Stimulated activated naive CD4-positive, alpha-beta T cell (primary cell): Measurements from ENCODE around the gene HNF1A.
A peak's percentile ranks its signal among the peaks of the same experiment; 100 is the strongest.

Experiments used
- DNase-seq, 6 experiments: peaks; one replicate each; lab custom pipeline; 2025; lab: John Stamatoyannopoulos, UW

HNF1A gene

DNA sequence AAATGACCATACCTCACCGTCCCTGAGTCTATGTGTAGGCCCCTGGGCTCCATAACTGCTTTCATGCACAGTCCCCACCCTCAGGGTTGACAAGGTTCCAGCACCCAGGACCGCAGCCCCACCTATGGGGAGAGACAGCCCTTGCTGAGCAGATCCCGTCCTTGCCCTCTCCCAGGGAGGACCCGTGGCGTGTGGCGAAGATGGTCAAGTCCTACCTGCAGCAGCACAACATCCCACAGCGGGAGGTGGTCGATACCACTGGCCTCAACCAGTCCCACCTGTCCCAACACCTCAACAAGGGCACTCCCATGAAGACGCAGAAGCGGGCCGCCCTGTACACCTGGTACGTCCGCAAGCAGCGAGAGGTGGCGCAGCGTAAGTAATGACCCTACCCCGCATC lies 10.3 kb downstream of the HNF1A start:
- no peak for DNase-seq

DNA sequence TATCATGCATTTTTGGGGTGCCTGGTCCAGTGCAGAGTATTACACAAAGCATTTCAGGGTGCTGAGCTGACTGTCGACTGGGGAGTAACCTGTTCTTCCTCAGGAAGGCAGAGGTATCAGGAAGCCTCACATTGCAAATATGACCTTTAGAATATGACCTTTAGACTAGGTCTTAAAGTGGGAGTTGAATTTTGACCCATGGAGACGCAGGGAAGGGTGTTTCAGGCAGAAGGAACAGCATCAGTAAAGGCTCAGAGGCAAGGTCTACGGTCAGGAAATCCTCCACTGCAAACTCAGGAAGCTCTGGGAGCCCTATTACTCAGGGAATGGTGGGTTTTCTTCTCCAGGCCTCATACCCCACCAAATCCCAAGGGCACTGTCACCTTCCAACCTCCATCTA lies 11.3 kb downstream of the HNF1A start:
- no peak for DNase-seq

DNA sequence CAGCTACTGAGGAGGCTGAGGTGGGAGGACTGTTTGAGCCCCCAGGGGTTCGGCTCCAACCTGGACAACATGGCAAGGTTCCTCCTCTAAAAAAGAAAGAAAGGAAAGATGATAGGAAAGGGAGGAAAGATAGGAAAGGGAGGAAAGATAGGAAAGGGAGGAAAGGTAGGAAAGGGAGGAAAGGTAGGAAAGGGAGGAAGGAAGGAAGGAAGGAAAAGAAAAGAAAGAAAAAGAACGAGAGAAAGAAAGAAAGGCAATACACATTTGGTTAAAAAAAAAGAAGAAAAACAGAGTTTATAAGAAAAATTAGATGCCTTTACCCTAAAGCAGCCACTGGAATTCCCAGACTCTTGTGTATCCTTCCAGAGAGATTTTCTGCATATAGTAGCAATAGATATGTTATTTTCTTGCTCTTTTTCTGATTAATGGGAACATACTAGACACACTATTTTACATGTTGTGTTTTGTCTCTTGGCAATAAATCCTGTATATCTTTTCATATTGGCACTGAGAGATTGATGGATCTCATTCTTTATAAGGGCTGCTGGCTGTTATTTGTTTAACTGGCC lies 12.2 kb downstream of the HNF1A start:
- DNase-seq: no peak

DNA sequence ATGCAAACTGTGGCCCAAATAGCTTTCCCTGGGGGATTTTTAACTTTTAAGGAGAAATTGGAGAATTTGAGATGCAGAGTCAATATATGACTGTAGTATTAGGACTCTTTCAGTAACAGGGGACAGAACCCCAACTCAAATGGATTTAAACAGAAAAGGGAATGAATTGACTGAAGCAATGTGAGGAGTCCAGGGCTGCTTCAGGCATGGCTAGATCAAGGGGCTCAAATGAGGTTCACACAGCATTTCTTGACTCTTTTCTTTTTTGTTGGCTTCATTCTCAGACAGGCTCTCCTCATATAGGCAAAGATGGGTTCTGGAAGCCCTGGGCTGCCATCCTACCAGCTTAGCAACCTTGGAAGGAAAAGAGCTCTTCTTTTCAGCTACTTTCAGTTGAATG lies 13.6 kb downstream of the HNF1A start:
- DNase-seq: no peak

DNA sequence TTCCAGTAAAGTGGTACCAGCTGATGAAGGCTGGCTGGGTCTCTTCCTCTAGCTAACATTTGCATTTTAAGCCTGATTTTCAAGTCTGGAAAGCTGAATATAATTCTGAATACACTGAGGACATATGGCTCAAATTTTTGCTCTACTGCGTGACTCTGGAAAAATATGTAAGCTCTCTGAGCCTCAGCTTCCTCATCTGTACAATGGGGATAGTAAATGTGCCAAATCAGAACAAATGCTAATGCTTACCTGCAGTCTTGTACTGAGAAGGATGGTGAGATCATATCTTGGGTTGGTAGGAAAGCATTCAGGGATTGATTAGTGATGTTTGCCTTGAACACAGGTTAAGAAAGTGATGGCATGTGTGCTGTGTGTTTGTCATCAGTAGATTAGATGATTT lies 14.6 kb downstream of the HNF1A start:
- DNase-seq: no peak

DNA sequence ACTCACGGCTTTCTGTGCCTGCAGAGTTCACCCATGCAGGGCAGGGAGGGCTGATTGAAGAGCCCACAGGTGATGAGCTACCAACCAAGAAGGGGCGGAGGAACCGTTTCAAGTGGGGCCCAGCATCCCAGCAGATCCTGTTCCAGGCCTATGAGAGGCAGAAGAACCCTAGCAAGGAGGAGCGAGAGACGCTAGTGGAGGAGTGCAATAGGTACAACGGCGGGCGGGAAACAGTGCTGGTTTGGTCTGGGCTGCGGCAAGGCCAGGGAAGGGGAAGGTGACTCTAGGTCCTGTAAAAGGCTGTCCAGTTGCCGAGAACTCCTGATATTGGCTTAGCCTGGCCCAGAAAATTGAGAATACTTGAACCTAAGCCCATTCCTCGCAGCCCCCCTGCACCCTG lies 15.2 kb downstream of the HNF1A start:
- DNase-seq: no peak

DNA sequence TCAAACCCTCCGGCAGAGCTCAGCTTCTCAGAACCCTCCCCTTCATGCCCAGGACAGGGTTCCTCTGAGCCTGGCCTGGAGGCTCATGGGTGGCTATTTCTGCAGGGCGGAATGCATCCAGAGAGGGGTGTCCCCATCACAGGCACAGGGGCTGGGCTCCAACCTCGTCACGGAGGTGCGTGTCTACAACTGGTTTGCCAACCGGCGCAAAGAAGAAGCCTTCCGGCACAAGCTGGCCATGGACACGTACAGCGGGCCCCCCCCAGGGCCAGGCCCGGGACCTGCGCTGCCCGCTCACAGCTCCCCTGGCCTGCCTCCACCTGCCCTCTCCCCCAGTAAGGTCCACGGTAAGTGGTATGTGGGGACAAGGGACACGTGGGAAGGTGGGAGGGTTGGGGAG lies 15.7 kb downstream of the HNF1A start:
- DNase-seq: no peak

DNA sequence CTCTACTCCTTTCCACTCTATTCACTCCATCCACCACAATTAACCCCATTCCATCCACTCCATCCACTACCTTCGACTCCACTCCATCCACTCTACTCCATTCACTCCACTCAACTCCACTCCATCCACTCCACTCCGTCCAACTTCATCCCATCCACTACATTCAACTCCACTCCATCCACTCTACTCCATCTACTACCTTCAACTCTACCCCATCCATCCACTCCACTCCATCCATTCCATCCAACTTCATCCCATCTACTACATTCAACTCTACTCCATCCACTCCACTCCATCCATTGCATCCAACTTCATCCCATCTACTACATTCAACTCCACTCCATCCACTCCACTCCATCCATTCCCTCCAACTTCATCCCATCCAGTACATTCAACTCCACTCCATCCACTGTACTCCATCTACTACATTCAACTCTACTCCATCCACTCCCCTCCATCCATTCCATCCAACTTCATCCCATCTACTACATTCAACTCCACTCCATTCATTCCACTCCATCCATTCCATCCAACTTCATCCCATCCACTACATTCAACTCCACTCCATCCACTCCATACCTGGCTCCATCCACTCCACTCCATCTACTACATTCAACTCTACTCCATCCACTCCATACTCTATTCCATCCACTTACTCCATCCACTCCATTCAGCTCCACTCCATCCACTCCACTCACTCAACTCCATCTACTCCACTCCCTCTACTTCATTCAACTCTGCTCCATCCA lies 16.4 kb downstream of the HNF1A start:
- no peak for DNase-seq

DNA sequence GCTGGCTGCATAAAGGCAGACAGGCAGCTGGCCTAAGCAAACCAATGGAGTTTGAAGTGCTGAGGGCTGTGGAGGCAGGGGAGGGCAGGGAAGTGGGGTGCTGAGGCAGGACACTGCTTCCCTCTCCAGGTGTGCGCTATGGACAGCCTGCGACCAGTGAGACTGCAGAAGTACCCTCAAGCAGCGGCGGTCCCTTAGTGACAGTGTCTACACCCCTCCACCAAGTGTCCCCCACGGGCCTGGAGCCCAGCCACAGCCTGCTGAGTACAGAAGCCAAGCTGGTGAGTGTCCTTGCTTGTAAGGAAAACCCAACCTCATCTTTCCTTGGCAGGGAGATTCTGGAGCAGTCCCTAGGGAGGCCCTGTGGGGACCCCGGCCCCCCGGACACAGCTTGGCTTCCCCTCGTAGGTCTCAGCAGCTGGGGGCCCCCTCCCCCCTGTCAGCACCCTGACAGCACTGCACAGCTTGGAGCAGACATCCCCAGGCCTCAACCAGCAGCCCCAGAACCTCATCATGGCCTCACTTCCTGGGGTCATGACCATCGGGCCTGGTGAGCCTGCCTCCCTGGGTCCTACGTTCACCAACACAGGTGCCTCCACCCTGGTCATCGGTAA lies 17.9 kb downstream of the HNF1A start:
- no peak for DNase-seq

DNA sequence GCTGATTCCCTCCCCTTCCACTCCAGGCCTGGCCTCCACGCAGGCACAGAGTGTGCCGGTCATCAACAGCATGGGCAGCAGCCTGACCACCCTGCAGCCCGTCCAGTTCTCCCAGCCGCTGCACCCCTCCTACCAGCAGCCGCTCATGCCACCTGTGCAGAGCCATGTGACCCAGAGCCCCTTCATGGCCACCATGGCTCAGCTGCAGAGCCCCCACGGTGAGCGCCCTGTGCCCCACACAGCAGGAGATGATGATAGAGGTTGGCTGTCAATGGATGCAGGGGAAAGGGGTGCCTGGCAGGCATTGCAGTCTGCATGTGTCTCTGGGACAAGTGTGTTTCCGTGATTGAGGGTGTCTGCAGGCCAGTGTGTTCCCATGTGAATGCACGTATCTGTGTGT lies 19.1 kb downstream of the HNF1A start:
- no peak for DNase-seq

DNA sequence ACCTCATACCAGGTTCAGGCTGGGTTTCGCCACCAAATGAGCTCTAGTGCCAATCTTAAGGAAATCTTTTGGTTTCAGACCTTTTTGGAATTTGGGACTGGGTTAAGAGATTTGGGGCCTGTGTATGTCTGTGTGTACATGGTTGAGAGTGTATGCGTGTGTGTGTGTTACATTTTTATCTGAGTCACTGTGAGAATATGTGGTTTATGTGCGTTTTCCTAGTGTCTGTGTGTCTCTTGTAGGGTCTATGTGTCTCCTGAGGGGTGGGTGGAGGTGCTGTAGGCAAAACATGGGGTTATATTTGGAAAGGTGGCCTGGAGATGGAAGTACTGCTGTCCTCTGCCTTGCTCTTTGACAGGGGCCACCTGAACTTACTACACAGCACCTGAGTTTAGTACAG lies 20.1 kb downstream of the HNF1A start:
- DNase-seq: no peak

DNA sequence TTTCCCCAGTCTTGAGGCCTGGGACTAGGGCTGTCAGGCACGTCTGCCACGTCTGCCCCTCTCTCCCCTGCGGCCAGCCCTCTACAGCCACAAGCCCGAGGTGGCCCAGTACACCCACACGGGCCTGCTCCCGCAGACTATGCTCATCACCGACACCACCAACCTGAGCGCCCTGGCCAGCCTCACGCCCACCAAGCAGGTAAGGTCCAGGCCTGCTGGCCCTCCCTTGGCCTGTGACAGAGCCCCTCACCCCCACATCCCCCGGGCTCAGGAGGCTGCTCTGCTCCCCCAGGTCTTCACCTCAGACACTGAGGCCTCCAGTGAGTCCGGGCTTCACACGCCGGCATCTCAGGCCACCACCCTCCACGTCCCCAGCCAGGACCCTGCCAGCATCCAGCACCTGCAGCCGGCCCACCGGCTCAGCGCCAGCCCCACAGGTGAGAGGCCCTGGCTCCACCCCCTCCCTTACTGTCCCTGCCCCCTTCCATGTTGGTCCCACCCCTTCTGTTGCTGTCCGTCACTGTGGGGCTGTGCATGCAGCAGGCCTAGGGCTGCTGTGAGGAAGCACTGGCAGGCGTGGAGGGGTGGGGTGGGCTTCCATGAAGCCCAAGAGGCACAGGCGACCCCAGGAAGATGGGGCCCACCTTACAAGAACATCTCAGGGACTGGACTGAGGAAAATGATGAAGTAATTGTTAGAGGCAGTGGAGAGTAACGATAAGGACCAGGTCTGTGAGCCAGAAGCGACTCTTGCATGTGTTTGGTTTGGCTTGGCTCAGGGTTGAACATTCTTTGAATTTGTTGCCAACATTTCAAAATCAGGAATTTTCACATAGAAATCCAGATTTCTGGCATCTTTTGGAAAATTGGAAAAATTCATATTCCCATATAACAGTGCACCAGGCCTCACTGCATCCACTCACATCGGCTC lies 21.1 kb downstream of the HNF1A start:
- DNase-seq: no peak

DNA sequence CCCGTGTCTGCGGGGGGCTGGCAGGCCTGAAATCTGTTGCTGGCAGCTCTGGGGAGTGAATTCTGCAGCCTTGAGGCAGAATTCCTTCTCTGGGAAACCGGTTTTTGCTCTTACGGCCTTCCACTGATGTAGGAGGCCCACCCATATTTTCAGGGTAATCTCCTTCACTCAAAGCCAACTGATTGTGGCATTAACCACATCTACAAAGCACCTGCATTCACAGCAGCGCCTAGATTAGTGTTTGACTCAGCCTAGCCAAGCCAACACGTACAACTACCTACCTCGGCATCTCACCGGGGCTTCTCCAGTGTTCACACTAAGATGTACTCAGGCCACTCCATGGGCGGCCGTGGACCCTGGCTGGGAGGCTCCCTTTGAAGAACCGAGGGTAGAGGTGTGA lies 22.2 kb downstream of the HNF1A start:
- no peak for DNase-seq

DNA sequence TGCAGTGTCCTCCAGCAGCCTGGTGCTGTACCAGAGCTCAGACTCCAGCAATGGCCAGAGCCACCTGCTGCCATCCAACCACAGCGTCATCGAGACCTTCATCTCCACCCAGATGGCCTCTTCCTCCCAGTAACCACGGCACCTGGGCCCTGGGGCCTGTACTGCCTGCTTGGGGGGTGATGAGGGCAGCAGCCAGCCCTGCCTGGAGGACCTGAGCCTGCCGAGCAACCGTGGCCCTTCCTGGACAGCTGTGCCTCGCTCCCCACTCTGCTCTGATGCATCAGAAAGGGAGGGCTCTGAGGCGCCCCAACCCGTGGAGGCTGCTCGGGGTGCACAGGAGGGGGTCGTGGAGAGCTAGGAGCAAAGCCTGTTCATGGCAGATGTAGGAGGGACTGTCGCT lies 22.7 kb downstream of the HNF1A start:
- no peak for DNase-seq

DNA sequence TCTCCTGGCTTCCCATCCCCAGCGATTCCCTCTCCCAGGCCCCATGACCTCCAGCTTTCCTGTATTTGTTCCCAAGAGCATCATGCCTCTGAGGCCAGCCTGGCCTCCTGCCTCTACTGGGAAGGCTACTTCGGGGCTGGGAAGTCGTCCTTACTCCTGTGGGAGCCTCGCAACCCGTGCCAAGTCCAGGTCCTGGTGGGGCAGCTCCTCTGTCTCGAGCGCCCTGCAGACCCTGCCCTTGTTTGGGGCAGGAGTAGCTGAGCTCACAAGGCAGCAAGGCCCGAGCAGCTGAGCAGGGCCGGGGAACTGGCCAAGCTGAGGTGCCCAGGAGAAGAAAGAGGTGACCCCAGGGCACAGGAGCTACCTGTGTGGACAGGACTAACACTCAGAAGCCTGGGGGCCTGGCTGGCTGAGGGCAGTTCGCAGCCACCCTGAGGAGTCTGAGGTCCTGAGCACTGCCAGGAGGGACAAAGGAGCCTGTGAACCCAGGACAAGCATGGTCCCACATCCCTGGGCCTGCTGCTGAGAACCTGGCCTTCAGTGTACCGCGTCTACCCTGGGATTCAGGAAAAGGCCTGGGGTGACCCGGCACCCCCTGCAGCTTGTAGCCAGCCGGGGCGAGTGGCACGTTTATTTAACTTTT lies 23.6 kb downstream of the HNF1A start:
- DNase-seq: no peak

DNA sequence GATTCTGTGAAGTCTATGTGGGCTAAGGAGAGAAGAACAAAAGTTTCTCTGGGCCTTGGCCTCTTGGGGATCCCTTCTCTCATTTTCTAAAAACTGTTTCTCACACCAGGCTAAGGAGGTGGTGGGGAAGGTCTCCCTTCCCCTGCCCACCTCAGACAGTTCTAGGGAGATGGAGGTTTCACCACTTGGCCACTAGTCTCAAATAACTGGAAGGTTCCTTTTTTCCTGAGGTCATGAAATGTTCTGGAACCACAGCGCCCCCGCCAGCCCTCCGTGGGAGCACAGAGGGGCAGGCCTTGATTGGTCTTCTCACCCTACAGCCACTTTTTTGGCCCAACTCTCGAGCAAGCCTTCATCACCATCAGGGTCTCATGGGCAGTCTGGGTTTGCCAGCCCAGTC lies 25.3 kb downstream of the HNF1A start:
- DNase-seq: no peak

DNA sequence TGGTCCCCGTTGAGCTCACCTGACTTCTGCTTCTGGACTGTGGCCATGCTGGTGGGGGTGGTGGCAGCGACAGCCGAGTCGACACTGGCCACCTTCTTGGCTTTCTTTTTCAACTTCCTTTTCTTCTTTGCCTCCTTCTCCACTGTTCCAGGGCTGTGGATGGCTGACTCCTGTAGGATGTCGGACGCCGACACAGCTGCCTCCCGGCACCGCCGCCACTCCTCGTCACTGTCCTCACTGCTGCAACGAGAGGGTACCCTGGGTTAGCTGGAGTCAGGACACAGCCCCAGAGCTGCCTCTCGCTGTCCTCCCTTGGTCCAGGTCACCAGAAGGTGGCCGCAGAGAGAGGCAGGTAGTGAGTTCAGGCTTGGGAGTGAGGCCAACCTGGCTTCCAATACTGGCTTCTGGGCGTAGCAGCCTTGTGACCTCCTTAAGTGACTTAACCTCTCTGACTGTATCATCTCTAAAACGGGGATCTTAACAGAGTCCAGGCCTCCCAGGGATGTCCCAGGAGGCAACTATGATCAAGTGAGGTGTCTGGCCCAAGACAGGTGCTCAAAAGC lies 26.0 kb downstream of the HNF1A start:
- no peak for DNase-seq

DNA sequence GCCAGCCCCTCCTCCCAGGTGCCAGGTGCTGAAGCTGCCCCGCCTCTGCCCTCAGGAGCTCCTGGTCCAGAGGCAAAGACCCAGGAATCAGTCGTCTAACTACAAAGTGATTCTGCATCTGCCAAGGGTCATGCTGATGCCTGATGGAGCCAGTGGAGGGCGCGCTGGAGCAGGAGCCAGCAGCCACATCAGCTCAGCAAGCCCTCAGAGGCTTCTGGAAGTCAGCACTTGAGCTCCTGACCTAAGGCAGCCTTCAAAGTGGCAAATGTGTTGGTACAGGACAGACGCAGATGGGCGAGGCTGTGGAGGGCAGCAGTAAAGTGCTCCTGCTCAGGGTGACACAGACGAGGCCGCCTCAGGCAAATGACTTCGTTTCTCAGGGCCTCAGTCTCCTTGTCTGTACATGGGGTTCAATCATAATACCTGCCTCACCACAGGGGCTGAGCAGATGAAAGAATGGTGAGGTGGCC lies 27.0 kb downstream of the HNF1A start:
- DNase-seq: peak in 3 of 6 experiments; percentile 2 to 10 (median 6)

DNA sequence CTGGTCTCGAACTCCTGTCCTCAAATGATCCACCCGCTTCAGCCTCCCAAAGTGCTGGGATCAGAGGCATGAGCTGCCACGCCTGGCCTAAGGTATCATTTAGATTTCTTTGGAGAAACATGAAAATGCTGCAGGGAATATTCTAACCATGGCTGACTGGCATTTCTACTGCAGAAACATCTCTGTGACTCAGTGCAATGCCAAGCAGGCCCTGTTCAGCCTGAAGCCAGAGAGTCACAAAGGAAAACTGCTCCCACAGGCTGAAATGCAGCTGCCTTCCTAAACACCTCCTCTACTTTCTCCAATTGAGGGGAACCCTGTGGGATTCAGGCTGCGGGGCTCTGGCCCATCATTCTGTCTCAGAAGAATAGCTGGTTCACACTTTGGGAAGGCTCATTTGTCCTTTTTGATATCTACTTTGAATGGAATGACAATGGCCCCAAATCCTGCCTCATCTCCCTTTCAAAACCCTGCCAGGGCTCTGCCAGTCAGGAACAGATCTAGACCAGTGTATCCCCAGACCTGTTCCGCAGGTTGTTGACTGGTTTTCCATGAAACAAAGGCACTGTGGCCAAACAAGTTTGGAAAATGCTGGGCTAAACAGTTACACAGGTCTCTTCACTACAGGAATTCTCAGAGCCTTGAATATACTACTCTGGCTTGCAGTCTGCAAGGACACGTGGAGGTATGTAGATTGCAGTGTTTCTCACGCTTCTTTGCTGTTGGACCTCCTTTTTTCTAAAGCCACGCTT lies 30.2 kb downstream of the HNF1A start:
- DNase-seq: no peak

DNA sequence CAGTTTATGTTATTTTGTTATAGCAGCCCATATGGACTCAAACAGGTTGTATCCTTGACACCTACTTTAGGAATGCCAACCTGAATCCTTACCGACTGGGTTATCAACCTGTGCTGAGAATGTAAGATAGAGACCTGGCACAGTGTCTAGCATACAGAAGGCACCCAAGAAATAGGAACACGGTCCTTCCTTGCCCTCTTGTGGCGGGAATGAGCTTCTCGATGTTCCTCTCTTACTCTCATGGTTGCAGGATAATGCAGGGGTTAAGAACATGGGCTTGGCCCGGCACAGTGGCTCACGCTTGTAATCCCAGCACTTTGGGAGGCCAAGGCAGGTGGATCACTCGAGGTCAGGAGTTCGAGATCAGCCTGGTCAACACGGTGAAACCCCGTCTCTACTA lies 31.4 kb downstream of the HNF1A start:
- DNase-seq: no peak

DNA sequence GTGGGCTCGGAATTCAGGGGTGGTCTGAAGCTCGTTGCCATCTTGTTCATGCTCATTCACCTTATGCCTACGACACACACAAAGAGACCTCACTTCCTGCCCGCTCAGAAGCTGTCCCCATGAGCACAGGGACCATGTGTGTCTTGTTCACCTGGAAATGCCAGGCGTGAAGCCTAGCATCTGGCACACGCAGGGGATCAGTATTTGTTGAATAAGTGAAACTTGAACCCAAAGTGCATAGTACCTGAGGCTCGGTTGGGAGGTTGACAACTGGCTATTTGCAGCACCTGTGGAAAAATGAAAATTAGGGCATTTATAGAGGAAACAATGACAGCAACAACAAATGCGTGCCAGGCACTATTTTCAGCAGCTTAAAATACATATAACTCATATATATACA lies 32.5 kb downstream of the HNF1A start:
- DNase-seq: no peak
